GM21526 (cell line): ENCODE data around the gene CSF2.

ENCODE experiments used
- ATAC-seq: cut with Tn5 transposase; IDR thresholded peaks from one replicate; pipeline ENCODE4 v1.9.1; 2021; ENCODE audit warnings: moderate library complexity; ENCODE audit not compliant: unreplicated experiment, low FRiP score

CSF2 gene

DNA sequence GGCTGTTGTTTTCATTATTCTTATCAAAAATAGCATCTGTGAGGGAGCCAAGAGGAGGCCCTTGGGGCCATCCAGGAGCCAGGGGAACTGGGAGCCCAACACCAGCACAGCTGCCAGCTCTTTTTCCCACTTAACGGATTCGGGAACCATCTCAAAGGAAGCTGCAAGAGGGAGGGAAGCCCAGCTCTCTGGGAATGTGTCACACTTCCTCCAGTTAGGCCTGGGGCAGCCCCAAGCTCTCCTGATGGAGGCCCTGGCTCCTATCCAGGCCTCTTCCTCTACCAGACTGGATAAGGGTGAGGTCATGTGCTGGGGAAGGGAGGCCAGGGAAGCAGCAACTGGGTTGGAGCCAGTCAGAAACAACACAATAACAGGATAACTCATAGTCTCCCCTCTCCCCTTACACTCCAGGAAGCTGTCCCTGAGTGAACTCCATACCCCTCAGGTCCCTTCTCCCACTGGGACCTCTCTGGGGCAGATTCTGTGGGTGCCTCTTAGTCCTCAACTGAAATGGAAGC lies 12.7 kb downstream of the CSF2 start:
- ATAC-seq, result no peak

GRCh38 chr5:132087176-132087575 lies 13.6 kb downstream of the CSF2 start:
- ATAC-seq, result no peak

DNA sequence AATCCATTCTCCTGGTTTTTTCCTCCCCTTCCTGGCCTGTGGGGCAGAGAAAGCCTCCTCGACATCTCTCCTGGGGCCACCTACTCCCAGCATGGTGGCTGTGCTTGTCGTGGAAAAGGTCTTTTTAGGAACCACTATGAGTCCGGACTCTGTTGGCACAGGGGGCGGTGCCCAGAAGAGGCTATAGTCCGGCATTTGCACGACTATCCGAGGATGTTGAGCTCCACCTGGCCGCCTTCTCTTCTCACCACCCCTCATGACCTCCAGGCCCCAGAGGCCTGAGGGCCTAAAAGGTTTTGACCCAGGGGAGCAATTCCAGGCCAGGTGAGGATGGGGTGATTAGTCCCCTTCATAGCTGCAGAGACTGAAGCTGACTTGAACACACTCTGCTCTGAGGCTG lies 14.1 kb downstream of the CSF2 start:
- no peak for ATAC-seq

GRCh38 chr5:132089363-132089762 lies 15.8 kb downstream of the CSF2 start:
- no peak for ATAC-seq

DNA sequence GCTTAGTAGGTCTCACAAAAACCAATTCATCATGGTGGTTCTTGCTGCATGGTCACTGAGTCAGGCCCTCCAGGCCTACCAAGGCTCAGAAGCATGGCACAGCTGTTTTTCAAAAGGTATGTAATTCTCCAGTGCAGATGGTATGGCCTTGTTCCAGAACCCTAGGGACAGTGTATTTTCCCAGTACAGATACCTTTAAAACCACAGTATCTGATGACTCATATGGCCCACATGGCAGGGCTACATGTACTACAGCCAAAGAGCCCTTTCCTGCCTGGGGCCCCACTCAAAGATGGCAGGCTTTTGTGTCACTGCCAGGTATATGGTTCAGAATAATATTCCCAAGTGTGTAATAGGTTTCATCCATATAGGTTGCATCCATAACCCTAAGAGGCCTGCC lies 16.5 kb downstream of the CSF2 start:
- no peak for ATAC-seq

- ATAC-seq, result no peak
Observed at GRCh38 chr5:132093271-132093670, 19.7 kb downstream of the CSF2 start.

GRCh38 chr5:132094393-132095076 lies 20.9 kb downstream of the CSF2 start:
- ATAC-seq, result no peak

DNA sequence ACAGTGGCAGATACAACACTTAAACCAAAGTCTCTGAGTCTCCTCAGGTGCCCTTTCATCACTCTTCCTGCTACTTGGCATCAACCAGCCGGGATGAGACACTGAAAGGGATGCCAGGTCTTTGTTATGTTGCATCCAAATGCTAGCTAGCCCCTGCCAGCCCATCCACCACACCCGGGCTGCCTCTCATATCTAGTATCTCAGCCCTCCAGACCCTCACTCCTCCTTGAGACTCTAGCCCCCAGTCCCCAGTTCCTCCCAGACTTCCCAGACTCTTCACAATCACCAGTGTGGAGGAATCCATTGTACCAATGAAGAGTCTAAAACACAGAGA lies 21.5 kb downstream of the CSF2 start:
- ATAC-seq, result no peak

DNA sequence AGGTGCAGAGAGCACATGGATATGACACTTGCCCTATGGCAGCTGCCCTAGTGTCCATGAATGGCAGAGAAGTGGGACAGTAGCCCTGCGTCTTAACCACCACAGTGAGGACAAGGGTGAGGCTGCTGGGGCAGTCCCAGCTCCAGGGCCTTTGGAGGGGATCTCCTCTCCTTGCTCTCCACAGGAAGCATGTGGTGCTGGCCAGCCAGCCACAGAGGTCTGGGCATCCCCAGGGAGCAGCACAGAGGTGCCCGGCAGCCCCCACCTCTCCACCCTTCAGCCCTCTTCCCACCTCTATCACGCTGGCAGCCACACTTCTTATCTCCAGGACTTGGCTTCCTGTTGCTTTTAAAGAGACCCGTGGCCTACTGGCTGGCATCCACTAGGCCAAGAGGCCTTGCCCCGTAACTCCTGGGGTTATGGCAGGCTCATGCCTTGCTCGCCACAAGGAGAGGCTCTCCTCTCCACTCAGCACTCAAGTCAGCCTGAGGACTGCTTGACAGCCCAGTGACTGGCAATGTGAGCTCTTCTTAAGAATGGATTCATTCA lies 21.9 kb downstream of the CSF2 start:
- no peak for ATAC-seq

DNA sequence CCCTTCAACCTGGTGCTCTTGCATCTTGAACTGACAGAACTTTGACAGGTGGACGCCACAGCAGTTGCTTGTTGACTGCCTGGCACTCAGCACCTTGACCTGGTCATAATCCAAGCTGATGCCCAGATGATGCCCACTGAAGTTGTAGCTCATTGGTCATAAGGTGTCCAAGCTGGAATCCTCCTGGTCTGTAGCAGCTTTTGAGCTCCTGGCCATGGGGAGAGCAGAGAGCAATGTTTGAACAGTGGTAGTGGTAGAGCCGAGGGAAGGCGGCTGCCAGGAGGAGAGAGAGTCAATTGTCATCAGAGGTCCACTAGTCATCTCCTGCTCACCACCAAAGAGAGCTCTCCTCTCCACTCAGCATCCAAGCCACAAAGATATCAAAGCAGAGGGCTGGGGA lies 23.3 kb downstream of the CSF2 start:
- ATAC-seq, result no peak

DNA sequence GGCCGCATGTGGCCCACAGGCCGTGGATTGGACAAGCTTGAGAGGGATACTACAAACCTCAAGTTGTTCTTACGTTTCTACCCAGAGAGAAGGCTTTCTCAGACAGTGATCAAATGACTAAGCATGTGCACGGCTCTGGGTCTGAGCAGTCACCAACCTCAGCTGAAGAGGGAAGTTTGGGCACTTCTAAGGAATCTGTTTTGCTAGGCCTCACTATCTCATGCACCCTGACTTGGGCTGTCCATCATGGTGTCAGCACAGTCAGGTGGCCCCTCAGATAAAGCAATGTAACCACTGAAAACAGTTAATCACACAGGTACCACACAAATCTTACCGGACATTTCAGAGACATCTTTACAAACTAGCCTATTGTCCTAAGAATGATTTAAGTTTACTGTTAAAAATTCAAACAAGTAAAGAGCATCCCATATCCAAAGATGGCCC lies 24.6 kb downstream of the CSF2 start:
- ATAC-seq, result no peak

DNA sequence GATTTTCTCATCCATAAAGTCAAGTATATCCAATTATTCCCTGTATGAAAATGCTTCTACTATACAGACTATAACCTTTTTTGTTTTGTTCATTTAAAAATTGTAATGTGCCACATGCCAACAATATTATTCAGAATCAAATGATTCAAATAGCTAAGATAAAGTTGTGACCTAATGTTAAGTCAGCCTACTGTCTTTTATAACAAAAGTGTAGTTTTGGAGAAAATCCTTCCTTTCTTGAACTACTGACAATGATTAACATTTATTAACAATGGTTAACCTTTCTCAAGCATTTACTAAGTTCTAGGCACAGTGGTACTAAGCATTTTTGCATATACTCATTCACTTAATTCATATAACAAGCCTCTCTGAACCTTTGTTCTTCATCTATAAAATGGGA lies 25.0 kb downstream of the CSF2 start:
- ATAC-seq, result no peak

- peak; percentile 39 for ATAC-seq
Observed at GRCh38 chr5:132099076-132099748, 25.6 kb downstream of the CSF2 start.

- no peak for ATAC-seq
Observed at GRCh38 chr5:132099905-132100304, 26.3 kb downstream of the CSF2 start.

- peak; percentile 21 for ATAC-seq
Observed at GRCh38 chr5:132100672-132101261, 27.2 kb downstream of the CSF2 start.

GRCh38 chr5:132101385-132101880 lies 27.8 kb downstream of the CSF2 start:
- no peak for ATAC-seq

GRCh38 chr5:132102101-132102701 lies 28.6 kb downstream of the CSF2 start:
- no peak for ATAC-seq

- ATAC-seq, result no peak
Observed at GRCh38 chr5:132102944-132103331, 29.3 kb downstream of the CSF2 start.

DNA sequence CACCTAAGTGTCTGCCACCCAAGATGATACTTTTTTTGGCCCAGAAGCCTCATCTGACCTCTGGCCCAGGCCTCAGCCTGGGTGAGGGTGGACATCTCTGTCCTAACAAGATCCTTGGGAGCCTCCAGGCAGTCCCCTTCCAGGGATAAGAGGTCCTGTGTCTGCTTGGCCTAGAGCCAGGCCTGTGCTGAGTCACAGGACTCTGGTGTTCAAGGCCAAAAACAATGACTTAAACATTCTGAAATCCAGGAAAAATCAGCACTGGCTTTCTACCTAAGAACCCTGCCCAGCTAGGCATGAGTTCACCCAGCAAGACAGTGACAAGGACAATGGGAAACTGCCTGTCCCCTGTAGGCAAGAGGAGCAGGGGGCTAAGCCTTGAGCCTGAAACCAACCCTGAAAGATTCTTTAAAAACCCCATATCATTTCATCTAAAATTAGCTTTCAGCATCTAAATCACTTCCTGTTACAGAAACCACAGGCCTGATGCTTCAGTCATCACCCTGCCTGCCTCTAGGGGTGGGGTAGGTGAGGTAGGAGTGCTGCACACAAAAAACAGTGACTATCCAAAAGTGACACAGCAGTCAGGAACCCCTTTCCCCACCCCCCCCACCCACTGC lies 29.9 kb downstream of the CSF2 start:
- peak; percentile 81 for ATAC-seq

GRCh38 chr5:132103969-132104391 lies 30.4 kb downstream of the CSF2 start:
- ATAC-seq, result peak; percentile 17
